Peyer's patch (tissue), 4 donors: ENCODE results near the gene DUT. TPM values are rescaled to one million over a fixed set of nuclear protein-coding genes. Genes with fewer than 3 reads are reported as not detected.

Source experiments
- DNase-seq, 3 donors: peaks; one replicate each; pipeline ENCODE4 v3.0.0-alpha.2; 2017 to 2019
- H3K27ac ChIP-seq, 4 donors: fragments of 200-600 bp; sonication (generic); one replicate each; pipeline ENCODE4 v1.5.1; 2016 to 2019
- H3K27me3 ChIP-seq, 2 donors: fragments of 200-600 bp; sonication (generic); one replicate each; pipeline ENCODE4 v1.5.1; 2019
- H3K36me3 ChIP-seq, 3 donors: fragments of 200-600 bp; sonication (generic); one replicate each; pipeline ENCODE4 v1.5.1; 2016 to 2019
- H3K4me1 ChIP-seq, 4 donors: fragments of 200-600 bp; sonication (generic); one replicate each; pipeline ENCODE4 v1.5.1; 2016 to 2019
- H3K4me3 ChIP-seq, 4 donors: fragments of 200-600 bp; sonication (generic); 1 replicate in 3 of 4; 2 replicates in 1 of 4; pipeline ENCODE4 v1.5.1; 2016 to 2019; ENCODE audit warnings: mild to moderate bottlenecking in 1 of 4
- H3K9me3 ChIP-seq, 4 donors: fragments of 200-600 bp; sonication (generic); one replicate each; pipeline ENCODE4 v1.5.1; 2016 to 2019; ENCODE audit warnings: mild to moderate bottlenecking in 1 of 4
- CTCF ChIP-seq, 6 experiments: fragments of 450-650 bp in 4 of 6; fragments of 200-600 bp in 2 of 6; sonication (generic) in 1 of 6; IDR thresholded peaks; one replicate each; pipeline ENCODE4 v1.5.1; 2017 to 2019; ENCODE audit warnings: antibody characterized with exemption in 6 of 6, mild to moderate bottlenecking in 3 of 6, moderate library complexity in 1 of 6
- POLR2A ChIP-seq, 2 donors: fragments of 450-650 bp; IDR thresholded peaks; one replicate each; pipeline ENCODE4 v1.5.1; 2017; ENCODE audit warnings: antibody characterized with exemption in 2 of 2, mild to moderate bottlenecking in 2 of 2, moderate library complexity in 2 of 2
- small RNA-seq, 2 donors: library from RNA; depleted of rRNA; stranded (forward); fragments of <200 nt; gene quantifications; one replicate each; pipeline ENCODE3, GENCODE V24; 2016
- total RNA-seq, 4 donors: library from RNA; depleted of rRNA; stranded (reverse); fragments of >200 nt; gene quantifications; one replicate each; pipeline ENCODE4 v1.1.0, GENCODE V29; 2016

Gene DUT
- total RNA-seq, 4 donors from 2014 or later = 13.7 to 97.4 (median 37.1) TPM

GRCh38 chr15:48389691-48390143 is 58.5 kb downstream of the DUT start:
- Histone ChIP-seq H3K9me3 (no peaks in the 10 kb centered on the region), H3K36me3 (no peaks in the 10 kb centered on the region), H3K27ac (no peak overlapping the region), H3K4me1 (peaks cover 0 to 4% (median 0%) of the 10 kb centered on the region in 4 donors), H3K4me3 (no peak overlapping the region), H3K27me3 (no peaks in the 10 kb centered on the region)
- no peak for DNase-seq
- TF ChIP-seq CTCF (IDR thresholded peaks at IDR 0.05) = no peak
- no peak for TF ChIP-seq POLR2A (IDR thresholded peaks at IDR 0.05)

GRCh38 chr15:48391950-48392349 is 60.7 kb downstream of the DUT start:
- TF ChIP-seq POLR2A (IDR thresholded peaks at IDR 0.05) (no peak), CTCF (IDR thresholded peaks at IDR 0.05) (no peak)
- no peaks in the 10 kb centered on the region for H3K27me3 ChIP-seq
- H3K9me3 ChIP-seq = no peaks in the 10 kb centered on the region
- H3K4me3 ChIP-seq = no peak overlapping the region
- no peaks in the 10 kb centered on the region for H3K36me3 ChIP-seq
- peaks cover 0 to 4% (median 0%) of the 10 kb centered on the region in 4 donors for H3K4me1 ChIP-seq
- peak overlapping the region in 1 of 4 donors; percentile 31 for H3K27ac ChIP-seq
- DNase-seq = no peak

GRCh38 chr15:48392356-48392755 is 61.1 kb downstream of the DUT start:
- Histone ChIP-seq H3K36me3 (no peaks in the 10 kb centered on the region), H3K4me1 (peaks cover 0 to 4% (median 0%) of the 10 kb centered on the region in 4 donors), H3K27me3 (no peaks in the 10 kb centered on the region), H3K4me3 (no peak overlapping the region), H3K27ac (peak overlapping the region in 1 of 4 donors; percentile 31), H3K9me3 (no peaks in the 10 kb centered on the region)
- no peak for TF ChIP-seq CTCF (IDR thresholded peaks at IDR 0.05)
- no peak for TF ChIP-seq POLR2A (IDR thresholded peaks at IDR 0.05)
- no peak for DNase-seq

Small RNA genes within 50 kb of the gene (small RNA-seq; reads per million reads assigned to genes)
- gene RF00019 = 0 reads per million in 2 donors

Other genes starting within 250 kb of the DUT start
- gene SLC24A5, start 210.4 kb upstream of the DUT start, total RNA-seq = not detected
- gene MYEF2, start 153.1 kb upstream of the DUT start, total RNA-seq = 10 to 100 TPM in 2 of 4 donors, 1 to 10 TPM in 2; 5.1 to 44.6 (median 10.1) TPM
- gene CTXN2, start 139.8 kb upstream of the DUT start, total RNA-seq = not detected
- gene SLC12A1, start 125.1 kb upstream of the DUT start, total RNA-seq = not detected